ENCODE results near the gene CD74. TPM values are rescaled to one million over a fixed set of nuclear protein-coding genes. Genes with fewer than 3 reads are reported as not detected.

CD74 gene
- polyA plus RNA-seq, 2 donors = 111 to 256 TPM

DNA sequence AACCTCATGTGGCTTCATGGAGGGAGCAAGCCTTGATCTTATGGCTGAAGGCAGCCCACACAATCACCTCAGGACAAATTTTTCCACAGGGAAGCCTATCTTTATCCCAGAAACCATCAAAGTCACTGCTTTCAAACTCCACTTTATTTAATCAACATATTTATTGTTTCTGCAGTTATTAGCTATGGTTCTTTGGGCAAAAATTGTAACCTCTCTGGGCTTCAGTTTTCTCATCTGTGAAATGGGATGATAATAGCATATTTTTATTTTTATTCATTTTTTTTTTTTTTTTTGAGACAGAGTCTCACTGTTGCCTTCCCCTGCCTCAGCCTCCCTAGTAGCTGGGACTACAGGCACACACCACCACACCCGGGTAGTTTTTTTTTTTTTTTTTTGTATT lies 38.9 kb upstream of the CD74 start:
- WGBS, 2 donors = 92 to 100% methylated on average over 1 of the region's 1 CpG

DNA sequence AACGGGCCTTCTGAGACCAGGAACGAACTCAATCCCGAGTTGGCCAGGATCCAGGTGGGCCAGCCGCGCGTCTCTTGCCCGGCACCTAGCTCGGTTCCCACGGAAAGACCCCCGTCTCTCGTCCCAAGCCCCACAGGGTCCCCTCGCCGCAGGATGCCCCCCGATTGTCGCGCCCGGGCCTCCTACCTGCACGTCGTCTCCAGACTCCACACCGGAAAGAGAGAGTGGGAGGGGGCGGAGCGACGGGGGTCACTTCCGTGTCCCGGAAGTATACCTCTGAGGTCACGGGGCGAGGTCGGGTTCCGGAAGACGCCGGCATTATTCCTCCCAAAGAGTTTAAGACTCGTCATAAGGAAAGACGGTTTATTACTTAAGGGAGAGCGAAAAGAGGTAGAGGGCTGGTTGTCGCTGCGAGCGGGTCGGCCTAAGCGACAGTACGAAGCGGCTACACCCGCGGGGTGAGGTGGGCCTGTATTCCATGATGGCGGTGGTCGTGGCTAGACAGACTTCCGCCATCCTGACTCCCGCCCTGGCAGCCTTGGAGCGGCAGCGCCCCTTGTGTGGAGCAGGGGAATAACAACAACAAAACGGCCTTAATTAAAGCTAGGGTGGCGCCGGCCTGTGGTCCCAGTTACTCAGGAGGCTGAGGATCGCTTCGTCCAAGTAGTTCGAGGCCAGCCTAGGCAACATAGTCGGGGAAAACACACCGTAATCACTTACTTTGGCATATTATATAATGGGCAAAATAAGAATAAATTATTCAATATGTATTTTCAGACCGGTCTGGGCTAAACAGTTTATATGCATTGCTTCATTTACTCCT lies 37.0 kb upstream of the CD74 start, which contains the start of gene RPS14:
Gene RPS14 (minus strand): TSS at position 223 of the 823 bp plus-strand sequence. CDS start 2,006 bp downstream, outside the sequence.
- 3 to 4% methylated on average over 58 of the region's 58 CpGs for WGBS, 2 donors
- Histone ChIP-seq H3K9me3 (ENCODE audit: control insufficient read depth in 2 of 2, insufficient read depth in 1 of 2, low read depth in 1 of 2, low read length in 1 of 2) (no peaks in the 10 kb centered on the region), H3K4me3 (ENCODE audit: low read depth in 1 of 2, low read length in 2 of 2) (peak within 1 kb of the TSS; percentile 92 to 96), H3K27me3 (ENCODE audit: control insufficient read depth in 1 of 2, insufficient read depth in 2 of 2, low read length in 2 of 2) (no peaks in the 10 kb centered on the region), H3K4me1 (ENCODE audit: control insufficient read depth in 2 of 2, insufficient read depth in 2 of 2, low read length in 1 of 2) (peaks cover 0 to under 1% of the 10 kb centered on the region in 2 donors), H3K36me3 (ENCODE audit: control insufficient read depth in 2 of 2, insufficient read depth in 2 of 2, low read length in 1 of 2) (peaks cover 19 to 28% of the 10 kb centered on the region in 2 donors), H3K27ac (ENCODE audit: low read depth in 2 of 2, low read length in 1 of 2) (peak within 1 kb of the TSS; percentile 97 to 99)

More for the DNA sequence above, 38.9 kb upstream of the CD74 start:
- no peaks in the 10 kb centered on the region for H3K4me1 ChIP-seq (ENCODE audit: control insufficient read depth in 2 of 2, insufficient read depth in 2 of 2, low read length in 1 of 2)
- no peak overlapping the region for H3K4me3 ChIP-seq (ENCODE audit: low read depth in 1 of 2, low read length in 2 of 2)
- H3K27ac ChIP-seq (ENCODE audit: low read depth in 2 of 2, low read length in 1 of 2) = no peak overlapping the region
- H3K9me3 ChIP-seq (ENCODE audit: control insufficient read depth in 2 of 2, insufficient read depth in 1 of 2, low read depth in 1 of 2, low read length in 1 of 2) = no peaks in the 10 kb centered on the region
- H3K36me3 ChIP-seq (ENCODE audit: control insufficient read depth in 2 of 2, insufficient read depth in 2 of 2, low read length in 1 of 2) = peaks cover 3 to 9% of the 10 kb centered on the region in 2 donors
- H3K27me3 ChIP-seq (ENCODE audit: control insufficient read depth in 1 of 2, insufficient read depth in 2 of 2, low read length in 2 of 2) = no peaks in the 10 kb centered on the region

DNA sequence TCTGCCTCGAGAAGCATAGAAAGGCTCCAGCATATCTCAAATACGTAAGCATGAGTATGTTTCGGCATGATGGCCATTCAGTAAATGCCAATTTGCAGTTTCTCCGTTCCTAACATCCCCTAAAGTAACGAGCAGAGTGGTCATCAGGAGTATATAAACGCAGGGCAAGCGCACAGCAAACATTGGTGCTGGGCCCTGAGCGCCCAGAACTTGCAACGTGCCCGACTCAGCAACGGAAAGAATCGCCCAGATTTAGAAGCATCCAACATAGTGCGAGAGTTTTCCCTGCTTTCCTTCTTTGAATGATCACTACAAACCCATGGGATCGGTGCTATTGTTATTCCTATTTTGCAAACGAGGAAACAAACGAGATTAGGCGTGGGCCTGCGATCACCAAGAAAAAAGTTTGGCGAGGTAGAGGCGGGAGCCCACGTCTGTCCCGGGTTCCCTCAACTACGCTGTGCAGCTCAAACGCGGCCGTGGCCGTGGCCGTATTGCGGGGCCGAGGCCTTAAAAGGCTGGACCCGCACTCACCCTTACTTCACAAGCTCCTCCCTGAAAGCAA lies 36.3 kb upstream of the CD74 start:
- 0 to 1% methylated on average over 31 of the region's 31 CpGs for WGBS, 2 donors
- Histone ChIP-seq H3K27me3 (ENCODE audit: control insufficient read depth in 1 of 2, insufficient read depth in 2 of 2, low read length in 2 of 2) (no peaks in the 10 kb centered on the region), H3K4me3 (ENCODE audit: low read depth in 1 of 2, low read length in 2 of 2) (peak overlapping the region; percentile 92 to 96), H3K9me3 (ENCODE audit: control insufficient read depth in 2 of 2, insufficient read depth in 1 of 2, low read depth in 1 of 2, low read length in 1 of 2) (no peaks in the 10 kb centered on the region), H3K36me3 (ENCODE audit: control insufficient read depth in 2 of 2, insufficient read depth in 2 of 2, low read length in 1 of 2) (peaks cover 25 to 34% of the 10 kb centered on the region in 2 donors), H3K4me1 (ENCODE audit: control insufficient read depth in 2 of 2, insufficient read depth in 2 of 2, low read length in 1 of 2) (peaks cover 0 to 2% of the 10 kb centered on the region in 2 donors), H3K27ac (ENCODE audit: low read depth in 2 of 2, low read length in 1 of 2) (peak overlapping the region; percentile 97 to 99)

DNA sequence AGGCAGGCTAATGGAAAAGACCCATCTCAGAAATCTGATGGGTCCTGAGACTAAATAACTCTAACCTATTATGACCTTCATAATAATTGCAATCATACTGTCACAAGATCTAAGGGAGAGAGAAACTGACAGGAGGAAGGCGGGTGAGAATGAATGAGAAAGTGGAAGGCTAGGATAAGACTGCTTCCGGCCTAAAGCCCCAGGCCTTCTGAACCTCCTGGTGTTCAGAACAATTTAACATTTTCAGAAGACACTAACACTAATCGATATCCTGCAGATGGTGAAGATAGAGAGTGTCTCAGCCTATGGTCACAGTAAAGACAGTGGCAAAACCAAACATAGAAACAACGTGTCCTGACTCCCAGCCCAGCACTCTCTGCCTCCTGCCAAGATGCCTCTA lies 35.6 kb upstream of the CD74 start:
- Histone ChIP-seq H3K27ac (ENCODE audit: low read depth in 2 of 2, low read length in 1 of 2) (peak overlapping the region in 1 of 2 donors; percentile 99), H3K4me3 (ENCODE audit: low read depth in 1 of 2, low read length in 2 of 2) (peak overlapping the region; percentile 92 to 96), H3K9me3 (ENCODE audit: control insufficient read depth in 2 of 2, insufficient read depth in 1 of 2, low read depth in 1 of 2, low read length in 1 of 2) (no peaks in the 10 kb centered on the region), H3K36me3 (ENCODE audit: control insufficient read depth in 2 of 2, insufficient read depth in 2 of 2, low read length in 1 of 2) (peaks cover 31 to 39% of the 10 kb centered on the region in 2 donors), H3K27me3 (ENCODE audit: control insufficient read depth in 1 of 2, insufficient read depth in 2 of 2, low read length in 2 of 2) (no peaks in the 10 kb centered on the region), H3K4me1 (ENCODE audit: control insufficient read depth in 2 of 2, insufficient read depth in 2 of 2, low read length in 1 of 2) (peaks cover 0 to 2% of the 10 kb centered on the region in 2 donors)
- WGBS, 2 donors = 10 to 16% methylated on average over 4 of the region's 4 CpGs

DNA sequence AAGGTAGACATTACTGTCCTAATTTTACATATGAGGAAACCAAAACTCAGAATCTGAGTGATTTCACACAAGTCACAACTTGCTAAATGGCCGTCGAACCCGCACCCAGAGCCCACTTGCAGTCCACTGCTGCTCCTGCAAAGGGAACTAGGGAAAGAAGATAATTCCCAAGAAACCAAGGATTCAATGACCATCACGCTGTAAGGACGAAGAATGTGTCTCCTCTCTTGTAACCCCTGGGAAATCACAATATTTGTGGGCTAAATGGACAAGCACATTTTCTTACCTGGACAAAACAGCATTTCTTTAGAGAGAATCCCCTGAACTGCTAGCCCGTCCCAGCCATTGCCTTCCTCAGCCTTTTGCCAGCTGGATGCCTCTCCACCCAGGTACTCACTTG lies 34.5 kb upstream of the CD74 start:
- peak overlapping the region in 1 of 2 donors; percentile 19 for H3K27ac ChIP-seq (ENCODE audit: low read depth in 2 of 2, low read length in 1 of 2)
- H3K36me3 ChIP-seq (ENCODE audit: control insufficient read depth in 2 of 2, insufficient read depth in 2 of 2, low read length in 1 of 2) = peaks cover 33 to 39% of the 10 kb centered on the region in 2 donors
- H3K4me1 ChIP-seq (ENCODE audit: control insufficient read depth in 2 of 2, insufficient read depth in 2 of 2, low read length in 1 of 2) = peaks cover 0 to 2% of the 10 kb centered on the region in 2 donors
- WGBS, 2 donors = 72 to 81% methylated on average over 6 of the region's 6 CpGs
- H3K27me3 ChIP-seq (ENCODE audit: control insufficient read depth in 1 of 2, insufficient read depth in 2 of 2, low read length in 2 of 2) = no peaks in the 10 kb centered on the region
- H3K9me3 ChIP-seq (ENCODE audit: control insufficient read depth in 2 of 2, insufficient read depth in 1 of 2, low read depth in 1 of 2, low read length in 1 of 2) = no peaks in the 10 kb centered on the region
- H3K4me3 ChIP-seq (ENCODE audit: low read depth in 1 of 2, low read length in 2 of 2) = no peak overlapping the region

DNA sequence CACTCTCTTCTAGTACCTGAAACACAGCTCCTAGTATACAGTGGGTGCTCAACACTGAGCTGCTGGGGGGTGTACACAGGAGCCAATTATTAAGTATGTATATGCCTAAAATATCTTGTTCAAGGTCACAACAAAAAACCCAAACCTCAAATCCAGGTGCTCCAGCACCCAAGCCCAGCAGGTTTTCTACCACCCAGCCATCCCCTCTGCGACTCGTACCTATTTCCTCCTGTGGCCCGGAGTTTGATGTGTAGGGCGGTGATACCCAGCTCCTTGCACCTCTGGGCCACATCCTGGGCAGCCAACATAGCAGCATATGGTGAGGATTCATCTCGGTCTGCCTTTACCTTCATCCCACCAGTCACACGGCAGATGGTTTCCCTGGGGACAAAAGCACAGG lies 33.9 kb upstream of the CD74 start:
- Histone ChIP-seq H3K36me3 (ENCODE audit: control insufficient read depth in 2 of 2, insufficient read depth in 2 of 2, low read length in 1 of 2) (peaks cover 33 to 39% of the 10 kb centered on the region in 2 donors), H3K27ac (ENCODE audit: low read depth in 2 of 2, low read length in 1 of 2) (no peak overlapping the region), H3K4me3 (ENCODE audit: low read depth in 1 of 2, low read length in 2 of 2) (no peak overlapping the region), H3K27me3 (ENCODE audit: control insufficient read depth in 1 of 2, insufficient read depth in 2 of 2, low read length in 2 of 2) (no peaks in the 10 kb centered on the region), H3K4me1 (ENCODE audit: control insufficient read depth in 2 of 2, insufficient read depth in 2 of 2, low read length in 1 of 2) (peaks cover 0 to 2% of the 10 kb centered on the region in 2 donors), H3K9me3 (ENCODE audit: control insufficient read depth in 2 of 2, insufficient read depth in 1 of 2, low read depth in 1 of 2, low read length in 1 of 2) (no peaks in the 10 kb centered on the region)
- WGBS, 2 donors = 84 to 91% methylated on average over 6 of the region's 6 CpGs

DNA sequence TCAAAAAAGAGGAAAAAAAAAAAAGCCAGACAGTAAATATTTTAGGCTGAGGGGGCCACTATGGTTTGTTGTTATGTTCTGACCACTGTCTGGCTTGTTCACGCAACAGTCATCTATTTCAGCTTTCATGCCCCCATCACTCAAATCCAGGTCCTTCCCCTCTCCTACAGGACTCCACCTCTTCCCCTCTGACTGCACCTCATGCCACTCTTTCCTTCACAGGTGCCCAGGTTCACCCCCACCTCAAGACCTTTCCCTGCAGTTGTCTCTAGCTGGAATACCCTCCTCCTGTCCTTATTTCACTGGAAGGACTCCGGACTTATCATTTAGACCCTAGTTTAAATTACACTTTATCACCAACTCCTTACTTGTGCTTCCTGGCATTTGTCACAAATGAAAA lies 33.4 kb upstream of the CD74 start:
- no peak overlapping the region for H3K27ac ChIP-seq (ENCODE audit: low read depth in 2 of 2, low read length in 1 of 2)

DNA sequence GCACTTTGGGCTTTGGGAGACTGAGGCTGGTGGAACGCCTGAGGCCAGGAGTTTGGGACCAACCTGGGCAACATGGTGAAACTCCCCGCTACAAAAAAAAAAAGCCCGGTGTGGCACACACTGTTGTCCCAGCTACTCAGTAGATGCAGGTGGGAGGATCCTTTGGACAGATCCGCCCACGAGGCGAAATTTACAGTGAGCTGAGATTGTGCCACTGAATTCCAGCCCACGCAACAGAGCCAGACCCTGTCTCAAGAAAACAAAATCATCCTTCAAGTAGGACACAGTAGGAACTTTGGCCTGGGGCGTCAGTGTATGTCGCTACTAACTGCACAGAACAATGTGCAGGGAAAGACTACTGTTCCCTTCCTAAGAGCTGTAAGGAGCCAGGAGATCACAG lies 32.1 kb upstream of the CD74 start:
- H3K36me3 ChIP-seq (ENCODE audit: control insufficient read depth in 2 of 2, insufficient read depth in 2 of 2, low read length in 1 of 2) = peaks cover 33 to 39% of the 10 kb centered on the region in 2 donors
- no peaks in the 10 kb centered on the region for H3K27me3 ChIP-seq (ENCODE audit: control insufficient read depth in 1 of 2, insufficient read depth in 2 of 2, low read length in 2 of 2)
- no peaks in the 10 kb centered on the region for H3K9me3 ChIP-seq (ENCODE audit: control insufficient read depth in 2 of 2, insufficient read depth in 1 of 2, low read depth in 1 of 2, low read length in 1 of 2)
- WGBS, 2 donors = 86 to 91% methylated on average over 9 of the region's 9 CpGs
- peaks cover 0 to 2% of the 10 kb centered on the region in 2 donors for H3K4me1 ChIP-seq (ENCODE audit: control insufficient read depth in 2 of 2, insufficient read depth in 2 of 2, low read length in 1 of 2)
- no peak overlapping the region for H3K27ac ChIP-seq (ENCODE audit: low read depth in 2 of 2, low read length in 1 of 2)
- H3K4me3 ChIP-seq (ENCODE audit: low read depth in 1 of 2, low read length in 2 of 2) = no peak overlapping the region

More for the DNA sequence above, 33.4 kb upstream of the CD74 start:
- Histone ChIP-seq H3K27me3 (ENCODE audit: control insufficient read depth in 1 of 2, insufficient read depth in 2 of 2, low read length in 2 of 2) (no peaks in the 10 kb centered on the region), H3K36me3 (ENCODE audit: control insufficient read depth in 2 of 2, insufficient read depth in 2 of 2, low read length in 1 of 2) (peaks cover 33 to 39% of the 10 kb centered on the region in 2 donors), H3K4me3 (ENCODE audit: low read depth in 1 of 2, low read length in 2 of 2) (no peak overlapping the region), H3K4me1 (ENCODE audit: control insufficient read depth in 2 of 2, insufficient read depth in 2 of 2, low read length in 1 of 2) (peaks cover 0 to 2% of the 10 kb centered on the region in 2 donors), H3K9me3 (ENCODE audit: control insufficient read depth in 2 of 2, insufficient read depth in 1 of 2, low read depth in 1 of 2, low read length in 1 of 2) (no peaks in the 10 kb centered on the region)
- WGBS, 2 donors = 75 to 93% methylated on average over 2 of the region's 2 CpGs

DNA sequence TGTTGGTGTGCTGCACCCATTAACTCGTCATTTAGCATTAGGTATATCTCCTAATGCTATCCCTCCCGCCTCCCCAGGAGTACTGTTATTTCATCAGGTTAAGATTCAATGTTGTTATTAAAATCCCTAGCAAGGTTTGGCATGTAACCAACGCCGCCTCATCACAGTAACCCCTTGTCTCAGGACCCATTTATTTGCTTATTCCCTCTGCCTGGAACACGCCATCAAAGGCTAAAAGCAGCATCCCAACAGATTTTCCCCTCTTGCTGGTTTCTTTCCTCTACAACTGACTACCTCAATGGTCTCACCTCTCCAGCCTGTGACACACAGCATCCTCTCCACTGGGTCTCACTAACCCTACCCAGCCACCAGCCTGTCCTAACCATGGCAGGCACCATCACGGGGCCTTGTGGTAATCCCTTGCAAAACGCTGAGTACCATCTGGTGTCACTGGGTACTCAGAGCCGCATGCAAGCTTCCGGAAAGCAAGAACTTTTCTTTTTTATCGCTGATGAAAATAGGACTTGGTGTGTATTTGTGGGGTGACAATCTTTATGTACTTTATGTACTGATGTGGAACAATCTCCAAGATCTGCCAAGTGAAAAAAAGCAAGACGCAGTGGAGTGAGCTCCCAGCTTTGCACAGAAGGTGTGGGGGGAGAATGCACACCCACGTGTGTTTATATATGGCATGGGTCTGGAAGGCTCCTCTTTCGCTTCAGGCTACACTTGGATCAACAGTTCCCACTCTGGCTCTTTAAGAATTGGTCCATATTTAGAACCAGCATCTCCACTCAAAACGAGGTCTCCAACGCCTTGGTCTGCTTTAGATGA lies 30.7 kb upstream of the CD74 start:
- WGBS, 2 donors = 73 to 75% methylated on average over 15 of the region's 15 CpGs
- H3K36me3 ChIP-seq (ENCODE audit: control insufficient read depth in 2 of 2, insufficient read depth in 2 of 2, low read length in 1 of 2) = peaks cover 33 to 39% of the 10 kb centered on the region in 2 donors

More for the DNA sequence above, 30.7 kb upstream of the CD74 start:
- H3K4me1 ChIP-seq (ENCODE audit: control insufficient read depth in 2 of 2, insufficient read depth in 2 of 2, low read length in 1 of 2) = peaks cover 0 to 2% of the 10 kb centered on the region in 2 donors
- H3K27me3 ChIP-seq (ENCODE audit: control insufficient read depth in 1 of 2, insufficient read depth in 2 of 2, low read length in 2 of 2) = no peaks in the 10 kb centered on the region
- no peak overlapping the region for H3K27ac ChIP-seq (ENCODE audit: low read depth in 2 of 2, low read length in 1 of 2)
- no peak overlapping the region for H3K4me3 ChIP-seq (ENCODE audit: low read depth in 1 of 2, low read length in 2 of 2)
- no peaks in the 10 kb centered on the region for H3K9me3 ChIP-seq (ENCODE audit: control insufficient read depth in 2 of 2, insufficient read depth in 1 of 2, low read depth in 1 of 2, low read length in 1 of 2)

Data from esophagus (tissue), 2 donors.